ENCODE measurements around the gene FOXJ1.

DNA sequence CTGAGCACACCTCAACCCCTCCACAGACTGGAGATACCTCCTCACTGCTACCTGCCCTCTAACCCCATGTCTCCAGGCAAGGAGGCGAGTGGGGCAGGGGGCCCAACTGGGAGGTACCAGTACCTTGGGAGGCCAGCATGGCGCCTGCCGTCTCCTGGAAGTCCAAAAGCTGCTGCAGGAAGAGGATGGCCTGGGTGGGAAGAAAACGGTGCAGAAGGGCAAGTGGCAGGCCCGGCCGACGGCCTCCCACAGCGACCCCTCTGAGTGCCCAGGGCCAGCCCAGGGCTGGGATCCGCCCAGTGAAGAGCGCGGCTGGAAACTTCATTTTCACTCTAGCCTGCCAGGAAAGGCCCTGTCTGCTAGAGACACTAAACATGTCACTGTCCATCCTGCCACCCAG is 53.5 kb downstream of the FOXJ1 start:
- TF ChIP-seq POLR2AphosphoS5 (IDR thresholded peaks at IDR 0.05; ENCODE audit: low read depth, low read length) (no peak), POLR2A (IDR thresholded peaks at IDR 0.05; ENCODE audit: control extremely low read depth in 1 of 2, low read depth in 2 of 2, low read length in 2 of 2) (no peak), YY1 (IDR thresholded peaks at IDR 0.05; ENCODE audit: low read depth, low read length) (no peak), MAFK (IDR thresholded peaks at IDR 0.05; ENCODE audit: low read depth, low read length) (no peak), CHD2 (IDR thresholded peaks at IDR 0.05; ENCODE audit: low read length) (no peak), HDAC6 (IDR thresholded peaks at IDR 0.05; ENCODE audit: low read depth, low read length) (no peak), JUN (IDR thresholded peaks at IDR 0.05; ENCODE audit: low read depth, low read length) (no peak), EZH2 (IDR thresholded peaks at IDR 0.05; ENCODE audit: low read depth, low read length, severe bottlenecking) (no peak), ZNF274 (IDR thresholded peaks at IDR 0.05; ENCODE audit: borderline replicate concordance, extremely low read depth, low read length) (no peak), ASH2L (IDR thresholded peaks at IDR 0.05; ENCODE audit: low read length) (no peak), KDM4A (IDR thresholded peaks at IDR 0.05; ENCODE audit: low read depth, low read length, severe bottlenecking) (no peak), BCL11A (IDR thresholded peaks at IDR 0.05; ENCODE audit: low read depth in 2 of 2, low read length in 2 of 2) (no peak)
- TF ChIP-seq, protein P1, sequence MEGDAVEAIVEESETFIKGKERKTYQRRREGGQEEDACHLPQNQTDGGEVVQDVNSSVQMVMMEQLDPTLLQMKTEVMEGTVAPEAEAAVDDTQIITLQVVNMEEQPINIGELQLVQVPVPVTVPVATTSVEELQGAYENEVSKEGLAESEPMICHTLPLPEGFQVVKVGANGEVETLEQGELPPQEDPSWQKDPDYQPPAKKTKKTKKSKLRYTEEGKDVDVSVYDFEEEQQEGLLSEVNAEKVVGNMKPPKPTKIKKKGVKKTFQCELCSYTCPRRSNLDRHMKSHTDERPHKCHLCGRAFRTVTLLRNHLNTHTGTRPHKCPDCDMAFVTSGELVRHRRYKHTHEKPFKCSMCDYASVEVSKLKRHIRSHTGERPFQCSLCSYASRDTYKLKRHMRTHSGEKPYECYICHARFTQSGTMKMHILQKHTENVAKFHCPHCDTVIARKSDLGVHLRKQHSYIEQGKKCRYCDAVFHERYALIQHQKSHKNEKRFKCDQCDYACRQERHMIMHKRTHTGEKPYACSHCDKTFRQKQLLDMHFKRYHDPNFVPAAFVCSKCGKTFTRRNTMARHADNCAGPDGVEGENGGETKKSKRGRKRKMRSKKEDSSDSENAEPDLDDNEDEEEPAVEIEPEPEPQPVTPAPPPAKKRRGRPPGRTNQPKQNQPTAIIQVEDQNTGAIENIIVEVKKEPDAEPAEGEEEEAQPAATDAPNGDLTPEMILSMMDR (IDR thresholded peaks at IDR 0.05; ENCODE audit: control extremely low read depth in 1 of 3, insufficient read depth in 1 of 3, low read depth in 1 of 3, low read length in 3 of 3): no peak
- TF ChIP-seq, protein P2, sequence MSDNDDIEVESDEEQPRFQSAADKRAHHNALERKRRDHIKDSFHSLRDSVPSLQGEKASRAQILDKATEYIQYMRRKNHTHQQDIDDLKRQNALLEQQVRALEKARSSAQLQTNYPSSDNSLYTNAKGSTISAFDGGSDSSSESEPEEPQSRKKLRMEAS (IDR thresholded peaks at IDR 0.05): no peak

Measured in H1 (cell line).